GM12878 (cell line): ENCODE results near the gene COG4. TPM values are rescaled to one million over a fixed set of nuclear protein-coding genes. Genes with fewer than 3 reads are reported as not detected.

ENCODE experiments used
- ATAC-seq: fragments of 200-7000 bp; cut with Tn5 transposase; 3 replicates; pipeline ENCODE4 v1.9.1; 2020; ENCODE audit warnings: mild to moderate bottlenecking, moderate library complexity
- BruUV-seq: library from RNA; stranded (reverse); fragments of 400-500 nt; replicated peaks from 2 replicates; lab custom pipeline; 2021; lab: Mats Ljungman, UMichigan
- CTCF ChIA-PET: fragments of 300-600 bp; sonication (Branson Sonifier 250); formaldehyde crosslinking; extraction: SDS; loops from one replicate; lab custom pipeline; 2021; ENCODE audit warnings: inconsistent platforms; lab: Yijun Ruan, JAX
- POLR2A ChIA-PET: fragments of 350-600 bp; formaldehyde crosslinking; extraction: SDS; loops from one replicate; lab custom pipeline; 2021; ENCODE audit warnings: inconsistent platforms; lab: Charles Lee
- RAD21 ChIA-PET: fragments of 300-600 bp; sonication (Branson Sonifier 250); formaldehyde crosslinking; loops from one replicate; lab custom pipeline; 2023; ENCODE audit warnings: antibody characterized with exemption; ENCODE audit not compliant: unreplicated experiment; lab: Charles Lee
- SMC1A ChIA-PET: fragments of 300-600 bp; sonication (Branson Sonifier 250); formaldehyde crosslinking; loops from one replicate; lab custom pipeline; 2023; ENCODE audit not compliant: unreplicated experiment, uncharacterized antibody; lab: Charles Lee
- DNase-seq: peaks from one replicate; pipeline ENCODE4 v3.0.0-alpha.2; 2011; ENCODE audit warnings: low read depth, low spot score
- FAIRE-seq: peaks from 3 replicates; lab custom pipeline; 2011; peaks lifted over from hg19 to GRCh38; lab: Jason Lieb, UNC
- H2AFZ ChIP-seq: 2 replicates; pipeline ENCODE4 v1.6.0; 2011; ENCODE audit warnings: low read depth, low read length, control low read depth; ENCODE audit not compliant: control insufficient read depth
- H3K27ac ChIP-seq: 2 replicates; pipeline ENCODE4 v1.5.1; 2011; ENCODE audit warnings: control low read depth; ENCODE audit not compliant: control insufficient read depth, insufficient read depth
- H3K27me3 ChIP-seq, 2 experiments: replicated peaks in 1 of 2; 2 replicates each; pipeline versions ENCODE4 v1.6.0 to v1.6.1; 2011; ENCODE audit warnings: low read length in 1 of 2; ENCODE audit not compliant: control insufficient read depth in 2 of 2, insufficient read depth in 2 of 2
- H3K36me3 ChIP-seq, 2 experiments: 2 replicates each; pipeline ENCODE4 v1.5.1; 2011; ENCODE audit warnings: low read length in 1 of 2; ENCODE audit not compliant: control insufficient read depth in 2 of 2, insufficient read depth in 2 of 2
- H3K4me1 ChIP-seq: 2 replicates; pipeline ENCODE4 v1.6.1; 2011; ENCODE audit warnings: mild to moderate bottlenecking, low read length, moderate library complexity, mixed read lengths; ENCODE audit not compliant: control insufficient read depth, insufficient read depth
- H3K4me2 ChIP-seq: 2 replicates; pipeline ENCODE4 v1.6.0; 2011; ENCODE audit warnings: control low read depth; ENCODE audit not compliant: control insufficient read depth, insufficient read depth
- H3K4me3 ChIP-seq: fragments of 200-600 bp; sonication (generic); 2 replicates; pipeline ENCODE4 v1.5.1; 2016
- H3K79me2 ChIP-seq: 2 replicates; pipeline ENCODE4 v1.6.0; 2011; ENCODE audit warnings: low read length; ENCODE audit not compliant: control insufficient read depth, insufficient read depth
- H3K9ac ChIP-seq: 2 replicates; pipeline ENCODE4 v1.8.0; 2011; ENCODE audit warnings: low read length, control low read depth, mixed read lengths; ENCODE audit not compliant: control insufficient read depth, insufficient read depth
- H3K9me3 ChIP-seq: replicated peaks from 3 replicates; pipeline ENCODE4 v1.5.1; 2011; ENCODE audit warnings: mild to moderate bottlenecking, low read length; ENCODE audit not compliant: control insufficient read depth, insufficient read depth
- H4K20me1 ChIP-seq: 2 replicates; pipeline ENCODE4 v1.6.0; 2011; ENCODE audit not compliant: control insufficient read depth, insufficient read depth
- ASH2L ChIP-seq: fragments of 300-600, 200-600 bp; sonication (generic); IDR thresholded peaks from 2 replicates; pipeline ENCODE4 v1.6.1; 2017; ENCODE audit warnings: low read depth, mild to moderate bottlenecking, borderline replicate concordance
- CBX5 ChIP-seq: sonication (generic); IDR thresholded peaks from 2 replicates; pipeline ENCODE4 v1.6.1; 2016; ENCODE audit warnings: low read depth, moderate library complexity, mild to moderate bottlenecking, inconsistent platforms
- EP300 ChIP-seq, 2 experiments: fragments of 150-350 bp in 1 of 2; IDR thresholded peaks; 2 replicates each; pipeline ENCODE4 v1.6.1; 2011 to 2012; ENCODE audit warnings: low read depth in 2 of 2, low read length in 2 of 2, borderline replicate concordance in 1 of 2, improper control_type of control experiment in 1 of 2, inconsistent platforms in 1 of 2; ENCODE audit not compliant: control insufficient read depth in 1 of 2
- MXI1 ChIP-seq: fragments of 150-350 bp; IDR thresholded peaks from 2 replicates; pipeline ENCODE4 v1.6.1; 2011; ENCODE audit warnings: low read depth, mild to moderate bottlenecking, inconsistent platforms, low read length, improper control_type of control experiment
- PAX8 ChIP-seq: fragments of 450-650 bp; IDR thresholded peaks from 2 replicates; pipeline ENCODE4 v1.6.1; 2017; ENCODE audit warnings: mild to moderate bottlenecking, moderate library complexity
- POU2F2 ChIP-seq: IDR thresholded peaks from 3 replicates; pipeline ENCODE4 v1.6.1; 2011; ENCODE audit warnings: low read depth, mild to moderate bottlenecking, low read length, borderline replicate concordance
- RFX5 ChIP-seq: IDR thresholded peaks from 2 replicates; pipeline ENCODE4 v1.6.1; 2011; ENCODE audit warnings: low read depth, low read length, improper control_type of control experiment
- SPI1 ChIP-seq: IDR thresholded peaks from 2 replicates; pipeline ENCODE4 v1.6.1; 2011; ENCODE audit warnings: low read depth, mild to moderate bottlenecking, low read length, moderate library complexity, borderline replicate concordance; ENCODE audit not compliant: insufficient read depth
- SREBF2 ChIP-seq: IDR thresholded peaks from 2 replicates; pipeline ENCODE4 v1.6.1; 2012; ENCODE audit warnings: mild to moderate bottlenecking, low read length
- SRF ChIP-seq, 2 experiments: IDR thresholded peaks; 2 replicates each; pipeline ENCODE4 v1.6.1; 2011; ENCODE audit warnings: low read depth in 2 of 2, low read length in 2 of 2, mild to moderate bottlenecking in 1 of 2, moderate library complexity in 1 of 2
- SUZ12 ChIP-seq: fragments of 200-600 bp; sonication (generic); IDR thresholded peaks from one replicate; pipeline ENCODE4 v1.6.1; 2018; ENCODE audit warnings: antibody characterized with exemption, mild to moderate bottlenecking; ENCODE audit not compliant: unreplicated experiment
- WGBS: methylation state at CpG from one replicate; pipeline ENCODE4 v1.1.6; 2016; ENCODE audit warnings: low lambda C conversion rate; ENCODE audit not compliant: insufficient replicate concordance, insufficient coverage; ENCODE audit errors: missing lambda C conversion rate; 5-methylcytosine and 5-hydroxymethylcytosine counted together
- in situ Hi-C: fragments of 300-500 bp; cut with MboI; formaldehyde crosslinking; loops from 9 replicates; pipeline ENCODE4 v1.14.3; 2018; ENCODE audit warnings: mixed read lengths
- intact Hi-C: fragments of 100-400 bp; cut with micrococcal nuclease; formaldehyde crosslinking; loops from one replicate; pipeline ENCODE4 v1.14.2; 2022; ENCODE audit not compliant: unreplicated experiment
- polyA plus RNA-seq, 11 experiments: library from polyadenylated mRNA; depleted of rRNA in 4 of 11; unstranded in 6 of 11; stranded (reverse) in 5 of 11; fragments of >200 nt; fragmentation: Nextera tagmentation in 4 of 11; fragmentation: Illumina TruSeq in 1 of 11; extraction: Ambion mirVana in 4 of 11; extraction: Trizol in 1 of 11; gene quantifications; 1 replicate in 1 of 11; 2 replicates in 10 of 11; pipeline versions ENCODE4 v1.2.1 to v1.2.3, GENCODE V29; 2011 to 2016; ENCODE audit warnings: inconsistent platforms in 2 of 11, missing spikeins in 2 of 11, low read depth in 1 of 11
- total RNA-seq, 4 experiments: library from RNA; depleted of rRNA in 3 of 4; stranded (reverse); fragments of >200 nt in 3 of 4; fragmentation: Illumina TruSeq in 1 of 4; extraction: Trizol in 1 of 4; gene quantifications; 2 replicates each; pipeline versions ENCODE4 v1.2.1 to v1.2.3, GENCODE V29; 2013 to 2021
- TF ChIP-seq, protein P1 (sequence below): fragments of 450-650 bp; IDR thresholded peaks from 2 replicates; pipeline ENCODE4 v1.6.1; 2017; ENCODE audit warnings: borderline replicate concordance
- TF ChIP-seq, protein P2 (sequence below): IDR thresholded peaks from 2 replicates; pipeline ENCODE4 v1.6.1; 2012; ENCODE audit warnings: improper control_type of control experiment, low read depth, low read length; ENCODE audit not compliant: insufficient replicate concordance
- TF ChIP-seq, protein P3 (sequence below): fragments of 450-650 bp; formaldehyde crosslinking; IDR thresholded peaks from 2 replicates; pipeline ENCODE4 v1.4.0; 2022; ENCODE audit warnings: mild to moderate bottlenecking, moderate library complexity

Gene COG4
- total and polyA plus RNA-seq, 10 of the 15 experiments (the other 5 are each of a cell fraction or from before 2014, with no cell fraction given): 7.0 to 57.7 (median 33.0) TPM

DNA sequence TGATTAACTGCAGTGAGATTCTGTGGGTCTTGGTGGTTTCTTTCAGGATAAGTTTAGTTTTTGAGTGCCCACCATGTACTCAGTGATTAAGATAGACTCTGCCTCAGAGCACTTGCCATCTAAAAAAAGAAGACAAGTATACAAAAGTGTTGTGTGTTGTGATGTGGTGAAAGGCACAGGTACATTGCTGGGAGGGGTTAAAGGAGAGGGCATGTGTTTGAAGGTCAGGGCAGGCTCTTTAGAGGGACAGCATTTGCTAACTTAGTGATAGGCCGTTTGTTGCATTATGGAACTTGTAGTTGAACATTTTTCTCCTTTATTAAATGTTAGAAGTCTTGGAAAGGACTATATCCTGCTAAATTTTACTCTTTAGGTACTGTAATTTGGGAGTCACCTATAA is 26.7 kb upstream of the COG4 start:
- POLR2A ChIA-PET: no interaction called here
- DNase-seq: no peak
- Histone ChIP-seq H3K4me1 (no peaks in the 10 kb centered on the region), H3K79me2 (peaks cover 11% of the 10 kb centered on the region), H3K27me3 (no peaks in the 10 kb centered on the region), H2AFZ (no peak overlapping the region), H3K27ac (no peak overlapping the region), H3K36me3 (peaks cover 34 to 59% of the 10 kb centered on the region in 2 experiments), H4K20me1 (peaks cover 6% of the 10 kb centered on the region), H3K9ac (no peak overlapping the region), H3K4me2 (no peak overlapping the region), H3K4me3 (no peak overlapping the region), H3K9me3 (no peaks in the 10 kb centered on the region)
- ATAC-seq: no peak
- SMC1A ChIA-PET: interaction anchor here (0.8 kb wide), 1 partner anchor 12 kb away, joined by 3 read pairs; no protein-coding TSS in a partner anchor
- intact Hi-C loops: no loop called here
- BruUV-seq: no TSS peak
- in situ Hi-C loops: no loop called here
- TF ChIP-seq ASH2L (no peak), SREBF2 (no peak), SUZ12 (no peak), SRF (IDR thresholded peaks at IDR 0.05; ENCODE audit: low read depth in 2 of 2, low read length in 2 of 2) (no peak), POU2F2 (no peak), PAX8 (no peak), MXI1 (no peak), RFX5 (no peak), CBX5 (no peak), EP300 (IDR thresholded peaks at IDR 0.05; ENCODE audit: borderline replicate concordance in 1 of 2, control insufficient read depth in 1 of 2, low read depth in 2 of 2, low read length in 2 of 2) (no peak), SPI1 (no peak)
- TF ChIP-seq, protein P1, sequence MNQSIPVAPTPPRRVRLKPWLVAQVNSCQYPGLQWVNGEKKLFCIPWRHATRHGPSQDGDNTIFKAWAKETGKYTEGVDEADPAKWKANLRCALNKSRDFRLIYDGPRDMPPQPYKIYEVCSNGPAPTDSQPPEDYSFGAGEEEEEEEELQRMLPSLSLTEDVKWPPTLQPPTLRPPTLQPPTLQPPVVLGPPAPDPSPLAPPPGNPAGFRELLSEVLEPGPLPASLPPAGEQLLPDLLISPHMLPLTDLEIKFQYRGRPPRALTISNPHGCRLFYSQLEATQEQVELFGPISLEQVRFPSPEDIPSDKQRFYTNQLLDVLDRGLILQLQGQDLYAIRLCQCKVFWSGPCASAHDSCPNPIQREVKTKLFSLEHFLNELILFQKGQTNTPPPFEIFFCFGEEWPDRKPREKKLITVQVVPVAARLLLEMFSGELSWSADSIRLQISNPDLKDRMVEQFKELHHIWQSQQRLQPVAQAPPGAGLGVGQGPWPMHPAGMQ: no peak
- TF ChIP-seq, protein P2, sequence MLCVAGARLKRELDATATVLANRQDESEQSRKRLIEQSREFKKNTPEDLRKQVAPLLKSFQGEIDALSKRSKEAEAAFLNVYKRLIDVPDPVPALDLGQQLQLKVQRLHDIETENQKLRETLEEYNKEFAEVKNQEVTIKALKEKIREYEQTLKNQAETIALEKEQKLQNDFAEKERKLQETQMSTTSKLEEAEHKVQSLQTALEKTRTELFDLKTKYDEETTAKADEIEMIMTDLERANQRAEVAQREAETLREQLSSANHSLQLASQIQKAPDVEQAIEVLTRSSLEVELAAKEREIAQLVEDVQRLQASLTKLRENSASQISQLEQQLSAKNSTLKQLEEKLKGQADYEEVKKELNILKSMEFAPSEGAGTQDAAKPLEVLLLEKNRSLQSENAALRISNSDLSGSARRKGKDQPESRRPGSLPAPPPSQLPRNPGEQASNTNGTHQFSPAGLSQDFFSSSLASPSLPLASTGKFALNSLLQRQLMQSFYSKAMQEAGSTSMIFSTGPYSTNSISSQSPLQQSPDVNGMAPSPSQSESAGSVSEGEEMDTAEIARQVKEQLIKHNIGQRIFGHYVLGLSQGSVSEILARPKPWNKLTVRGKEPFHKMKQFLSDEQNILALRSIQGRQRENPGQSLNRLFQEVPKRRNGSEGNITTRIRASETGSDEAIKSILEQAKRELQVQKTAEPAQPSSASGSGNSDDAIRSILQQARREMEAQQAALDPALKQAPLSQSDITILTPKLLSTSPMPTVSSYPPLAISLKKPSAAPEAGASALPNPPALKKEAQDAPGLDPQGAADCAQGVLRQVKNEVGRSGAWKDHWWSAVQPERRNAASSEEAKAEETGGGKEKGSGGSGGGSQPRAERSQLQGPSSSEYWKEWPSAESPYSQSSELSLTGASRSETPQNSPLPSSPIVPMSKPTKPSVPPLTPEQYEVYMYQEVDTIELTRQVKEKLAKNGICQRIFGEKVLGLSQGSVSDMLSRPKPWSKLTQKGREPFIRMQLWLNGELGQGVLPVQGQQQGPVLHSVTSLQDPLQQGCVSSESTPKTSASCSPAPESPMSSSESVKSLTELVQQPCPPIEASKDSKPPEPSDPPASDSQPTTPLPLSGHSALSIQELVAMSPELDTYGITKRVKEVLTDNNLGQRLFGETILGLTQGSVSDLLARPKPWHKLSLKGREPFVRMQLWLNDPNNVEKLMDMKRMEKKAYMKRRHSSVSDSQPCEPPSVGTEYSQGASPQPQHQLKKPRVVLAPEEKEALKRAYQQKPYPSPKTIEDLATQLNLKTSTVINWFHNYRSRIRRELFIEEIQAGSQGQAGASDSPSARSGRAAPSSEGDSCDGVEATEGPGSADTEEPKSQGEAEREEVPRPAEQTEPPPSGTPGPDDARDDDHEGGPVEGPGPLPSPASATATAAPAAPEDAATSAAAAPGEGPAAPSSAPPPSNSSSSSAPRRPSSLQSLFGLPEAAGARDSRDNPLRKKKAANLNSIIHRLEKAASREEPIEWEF: no peak
- TF ChIP-seq, protein P3, sequence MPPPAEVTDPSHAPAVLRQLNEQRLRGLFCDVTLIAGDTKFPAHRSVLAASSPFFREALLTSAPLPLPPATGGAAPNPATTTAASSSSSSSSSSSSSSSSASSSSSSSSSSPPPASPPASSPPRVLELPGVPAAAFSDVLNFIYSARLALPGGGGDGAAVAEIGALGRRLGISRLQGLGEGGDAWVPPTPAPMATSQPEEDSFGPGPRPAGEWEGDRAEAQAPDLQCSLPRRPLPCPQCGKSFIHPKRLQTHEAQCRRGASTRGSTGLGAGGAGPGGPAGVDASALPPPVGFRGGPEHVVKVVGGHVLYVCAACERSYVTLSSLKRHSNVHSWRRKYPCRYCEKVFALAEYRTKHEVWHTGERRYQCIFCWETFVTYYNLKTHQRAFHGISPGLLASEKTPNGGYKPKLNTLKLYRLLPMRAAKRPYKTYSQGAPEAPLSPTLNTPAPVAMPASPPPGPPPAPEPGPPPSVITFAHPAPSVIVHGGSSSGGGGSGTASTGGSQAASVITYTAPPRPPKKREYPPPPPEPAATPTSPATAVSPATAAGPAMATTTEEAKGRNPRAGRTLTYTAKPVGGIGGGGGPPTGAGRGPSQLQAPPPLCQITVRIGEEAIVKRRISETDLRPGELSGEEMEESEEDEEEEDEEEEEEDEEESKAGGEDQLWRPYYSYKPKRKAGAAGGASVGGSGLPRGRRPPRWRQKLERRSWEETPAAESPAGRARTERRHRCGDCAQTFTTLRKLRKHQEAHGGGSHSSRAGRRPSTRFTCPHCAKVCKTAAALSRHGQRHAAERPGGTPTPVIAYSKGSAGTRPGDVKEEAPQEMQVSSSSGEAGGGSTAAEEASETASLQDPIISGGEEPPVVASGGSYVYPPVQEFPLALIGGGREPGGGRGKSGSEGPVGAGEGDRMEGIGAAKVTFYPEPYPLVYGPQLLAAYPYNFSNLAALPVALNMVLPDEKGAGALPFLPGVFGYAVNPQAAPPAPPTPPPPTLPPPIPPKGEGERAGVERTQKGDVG (CRISPR knock-in tag): no peak
- RAD21 ChIA-PET: no interaction called here
- no peak for FAIRE-seq
- WGBS: 43% methylated on average over 1 of the region's 1 CpG
- CTCF ChIA-PET: no interaction called here
